ENCODE results near the gene GRIP2. TPM values are rescaled to one million over a fixed set of nuclear protein-coding genes. Genes with fewer than 3 reads are reported as not detected.

The GRIP2 gene
- total and polyA plus RNA-seq, 2 of the 4 experiments (the other 2 are of a cell fraction), result 0.05 TPM; not detected in 1

DNA sequence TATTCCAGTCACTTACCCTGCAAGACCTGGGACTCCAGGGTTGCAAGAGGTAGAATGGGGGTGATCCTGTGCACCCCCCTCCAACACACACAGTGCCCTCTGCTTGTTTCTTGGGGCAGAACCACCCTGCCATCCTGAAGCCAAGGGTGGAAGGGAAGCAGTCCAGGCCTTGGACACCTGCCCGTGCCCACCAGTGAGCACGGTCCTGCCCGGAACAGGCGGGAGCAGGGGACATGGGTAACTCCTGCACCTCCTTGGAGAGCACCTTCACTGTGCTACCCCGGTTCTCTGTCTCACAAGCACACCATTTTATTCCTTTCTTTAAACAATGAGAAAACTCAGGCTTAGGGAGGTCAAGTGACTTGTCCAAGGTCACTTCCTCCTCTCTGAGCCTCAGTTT, 80.8 kb downstream of the GRIP2 start:
- intact Hi-C loops (cut with micrococcal nuclease), result no loop called here
- Histone ChIP-seq H2BK5ac (ENCODE audit: low read depth, low read length, poor library complexity, severe bottlenecking) (no peak overlapping the region), H3K36me3 (ENCODE audit: control insufficient read depth, insufficient read depth, low read length) (peaks cover 43% of the 10 kb centered on the region; the same call in 1 of the 2 replicates), H2AK9ac (replicated peaks; ENCODE audit: low read depth, low read length, poor library complexity) (no peak overlapping the region), H3K14ac (replicated peaks; ENCODE audit: low read depth, low read length) (no peak overlapping the region), H4K5ac (ENCODE audit: low read depth, low read length) (no peak overlapping the region), H4K8ac (ENCODE audit: low read depth in 2 of 2, low read length in 2 of 2) (no peak overlapping the region), H3K9me3 (ENCODE audit: control insufficient read depth, insufficient read depth, low read length) (no peaks in the 10 kb centered on the region), H2BK20ac (ENCODE audit: low read depth, low read length) (no peak overlapping the region), H3K9me1 (ENCODE audit: insufficient read depth, low read length) (peaks cover 20% of the 10 kb centered on the region), H3K23ac (ENCODE audit: low read depth, low read length) (no peak overlapping the region), H3K4ac (ENCODE audit: low read depth, low read length) (no peak overlapping the region), H3K4me1 (ENCODE audit: control insufficient read depth, insufficient read depth, low read length) (peaks cover 12% of the 10 kb centered on the region), H2BK15ac (ENCODE audit: low read depth, low read length) (no peak overlapping the region), H3K79me1 (ENCODE audit: low read depth in 1 of 2, low read length in 2 of 2) (peaks cover 9 to 20% of the 10 kb centered on the region in 2 experiments; a peak in 3 of 4 replicates), H3K18ac (ENCODE audit: low read depth, low read length) (no peak overlapping the region), H3K27me3 (ENCODE audit: control insufficient read depth, insufficient read depth, low read length) (no peaks in the 10 kb centered on the region), H3K4me2 (ENCODE audit: low read depth, low read length) (no peak overlapping the region), H4K91ac (ENCODE audit: insufficient read depth, low read depth, low read length) (0 out of 2 replicates have a peak overlapping the region, but pooled peaks have one; percentile 7), H3K27ac (ENCODE audit: insufficient read depth, low read length) (no peak overlapping the region), H2AFZ (replicated peaks; ENCODE audit: low read length, poor library complexity) (peak overlapping the region; percentile 23), H3K4me3 (ENCODE audit: insufficient read depth, low read depth, low read length) (no peak overlapping the region), H2BK120ac (ENCODE audit: low read depth, low read length) (no peak overlapping the region), H3K9ac (ENCODE audit: low read depth, low read length) (no peak overlapping the region), H4K20me1 (ENCODE audit: insufficient read depth, low read length) (no peaks in the 10 kb centered on the region), H2AK5ac (ENCODE audit: low read depth, low read length) (peak overlapping the region; percentile 26; the same call in 1 of the 2 replicates), H3K56ac (ENCODE audit: extremely low read depth, insufficient read depth, low read length) (no peak overlapping the region)
- POLR2A ChIA-PET (ENCODE audit: unreplicated experiment), result no interaction called here
- 100% methylated on average over 1 of the region's 5 CpGs; no CpG with 5 or more reads in 1 of the 2 experiments for WGBS, 2 experiments (ENCODE audit: extremely low coverage in 2 of 2, insufficient read length in 1 of 2)
- ATAC-seq (ENCODE audit: low read depth), result no peak
- BruUV-seq (replicated peaks), result no TSS peak
- in situ Hi-C loops (cut with MboI; ENCODE audit: low sequenced_read_pairs), result no loop called here
- TF ChIP-seq RAD21 (IDR thresholded peaks at IDR 0.05; ENCODE audit: low read length) (no peak), CEBPB (IDR thresholded peaks at IDR 0.05; ENCODE audit: low read depth, low read length) (no peak), MAZ (IDR thresholded peaks at IDR 0.05; ENCODE audit: borderline replicate concordance, low read depth, low read length) (no peak), MAFK (IDR thresholded peaks at IDR 0.05; ENCODE audit: low read depth, low read length) (no peak), SMC3 (IDR thresholded peaks at IDR 0.05; ENCODE audit: low read depth, low read length) (no peak), MXI1 (IDR thresholded peaks at IDR 0.05; ENCODE audit: borderline replicate concordance, low read depth, low read length) (no peak), BHLHE40 (IDR thresholded peaks at IDR 0.05; ENCODE audit: low read depth, low read length) (no peak), POLR2A (IDR thresholded peaks at IDR 0.05; ENCODE audit: low read depth, low read length) (no peak), CHD1 (IDR thresholded peaks at IDR 0.05; ENCODE audit: low read depth, low read length) (no peak), NFE2L2 (IDR thresholded peaks at IDR 0.05; ENCODE audit: low read depth, low read length) (no peak), RCOR1 (IDR thresholded peaks at IDR 0.05; ENCODE audit: insufficient replicate concordance, low read length) (no peak), FOS (IDR thresholded peaks at IDR 0.05; ENCODE audit: low read depth, low read length) (no peak), RFX5 (IDR thresholded peaks at IDR 0.05; ENCODE audit: low read depth, low read length) (no peak)
- TF ChIP-seq, protein P1, sequence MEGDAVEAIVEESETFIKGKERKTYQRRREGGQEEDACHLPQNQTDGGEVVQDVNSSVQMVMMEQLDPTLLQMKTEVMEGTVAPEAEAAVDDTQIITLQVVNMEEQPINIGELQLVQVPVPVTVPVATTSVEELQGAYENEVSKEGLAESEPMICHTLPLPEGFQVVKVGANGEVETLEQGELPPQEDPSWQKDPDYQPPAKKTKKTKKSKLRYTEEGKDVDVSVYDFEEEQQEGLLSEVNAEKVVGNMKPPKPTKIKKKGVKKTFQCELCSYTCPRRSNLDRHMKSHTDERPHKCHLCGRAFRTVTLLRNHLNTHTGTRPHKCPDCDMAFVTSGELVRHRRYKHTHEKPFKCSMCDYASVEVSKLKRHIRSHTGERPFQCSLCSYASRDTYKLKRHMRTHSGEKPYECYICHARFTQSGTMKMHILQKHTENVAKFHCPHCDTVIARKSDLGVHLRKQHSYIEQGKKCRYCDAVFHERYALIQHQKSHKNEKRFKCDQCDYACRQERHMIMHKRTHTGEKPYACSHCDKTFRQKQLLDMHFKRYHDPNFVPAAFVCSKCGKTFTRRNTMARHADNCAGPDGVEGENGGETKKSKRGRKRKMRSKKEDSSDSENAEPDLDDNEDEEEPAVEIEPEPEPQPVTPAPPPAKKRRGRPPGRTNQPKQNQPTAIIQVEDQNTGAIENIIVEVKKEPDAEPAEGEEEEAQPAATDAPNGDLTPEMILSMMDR (conservative IDR thresholded peaks at IDR 0.05; ENCODE audit: low read depth, low read length), result no peak
- TF ChIP-seq, protein P2, sequence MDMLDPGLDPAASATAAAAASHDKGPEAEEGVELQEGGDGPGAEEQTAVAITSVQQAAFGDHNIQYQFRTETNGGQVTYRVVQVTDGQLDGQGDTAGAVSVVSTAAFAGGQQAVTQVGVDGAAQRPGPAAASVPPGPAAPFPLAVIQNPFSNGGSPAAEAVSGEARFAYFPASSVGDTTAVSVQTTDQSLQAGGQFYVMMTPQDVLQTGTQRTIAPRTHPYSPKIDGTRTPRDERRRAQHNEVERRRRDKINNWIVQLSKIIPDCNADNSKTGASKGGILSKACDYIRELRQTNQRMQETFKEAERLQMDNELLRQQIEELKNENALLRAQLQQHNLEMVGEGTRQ (IDR thresholded peaks at IDR 0.05; ENCODE audit: low read depth, low read length), result no peak
- TF ChIP-seq, protein P3, sequence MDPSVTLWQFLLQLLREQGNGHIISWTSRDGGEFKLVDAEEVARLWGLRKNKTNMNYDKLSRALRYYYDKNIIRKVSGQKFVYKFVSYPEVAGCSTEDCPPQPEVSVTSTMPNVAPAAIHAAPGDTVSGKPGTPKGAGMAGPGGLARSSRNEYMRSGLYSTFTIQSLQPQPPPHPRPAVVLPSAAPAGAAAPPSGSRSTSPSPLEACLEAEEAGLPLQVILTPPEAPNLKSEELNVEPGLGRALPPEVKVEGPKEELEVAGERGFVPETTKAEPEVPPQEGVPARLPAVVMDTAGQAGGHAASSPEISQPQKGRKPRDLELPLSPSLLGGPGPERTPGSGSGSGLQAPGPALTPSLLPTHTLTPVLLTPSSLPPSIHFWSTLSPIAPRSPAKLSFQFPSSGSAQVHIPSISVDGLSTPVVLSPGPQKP (IDR thresholded peaks at IDR 0.05; ENCODE audit: borderline replicate concordance, low read depth, low read length), result no peak
- no peak for DNase-seq
- dilution Hi-C loops (cut with HindIII; ENCODE audit: low sequenced_read_pairs, unreplicated experiment), result no loop called here
- CTCF ChIA-PET, result interaction anchor here (0.5 to 2.2 kb wide), 4 partner anchors 11 to 256 kb away, joined by 3 to 10 read pairs (median 4); no protein-coding TSS in a partner anchor

All from IMR-90 (cell line).